ENCODE measurements around the gene ARNT2. TPM values are rescaled to one million over a fixed set of nuclear protein-coding genes. Genes with fewer than 3 reads are reported as not detected.

ARNT2 gene
- total RNA-seq, 1 donor from 2014 or later: 8.1 TPM

GRCh38 chr15:80635953-80636352 is 231.8 kb downstream of the ARNT2 start:
- intact Hi-C loops (cut with DNase I): no loop called here
- H3K36me3 ChIP-seq: no peaks in the 10 kb centered on the region
- H3K27me3 ChIP-seq: no peaks in the 10 kb centered on the region
- H3K4me3 ChIP-seq: no peak overlapping the region
- DNase-seq (ENCODE audit: extremely low spot score in 2 of 2): peak in 1 of 2 donors; percentile 82
- no peak overlapping the region for H3K27ac ChIP-seq
- H3K9me3 ChIP-seq: no peaks in the 10 kb centered on the region
- TF ChIP-seq, protein P1, sequence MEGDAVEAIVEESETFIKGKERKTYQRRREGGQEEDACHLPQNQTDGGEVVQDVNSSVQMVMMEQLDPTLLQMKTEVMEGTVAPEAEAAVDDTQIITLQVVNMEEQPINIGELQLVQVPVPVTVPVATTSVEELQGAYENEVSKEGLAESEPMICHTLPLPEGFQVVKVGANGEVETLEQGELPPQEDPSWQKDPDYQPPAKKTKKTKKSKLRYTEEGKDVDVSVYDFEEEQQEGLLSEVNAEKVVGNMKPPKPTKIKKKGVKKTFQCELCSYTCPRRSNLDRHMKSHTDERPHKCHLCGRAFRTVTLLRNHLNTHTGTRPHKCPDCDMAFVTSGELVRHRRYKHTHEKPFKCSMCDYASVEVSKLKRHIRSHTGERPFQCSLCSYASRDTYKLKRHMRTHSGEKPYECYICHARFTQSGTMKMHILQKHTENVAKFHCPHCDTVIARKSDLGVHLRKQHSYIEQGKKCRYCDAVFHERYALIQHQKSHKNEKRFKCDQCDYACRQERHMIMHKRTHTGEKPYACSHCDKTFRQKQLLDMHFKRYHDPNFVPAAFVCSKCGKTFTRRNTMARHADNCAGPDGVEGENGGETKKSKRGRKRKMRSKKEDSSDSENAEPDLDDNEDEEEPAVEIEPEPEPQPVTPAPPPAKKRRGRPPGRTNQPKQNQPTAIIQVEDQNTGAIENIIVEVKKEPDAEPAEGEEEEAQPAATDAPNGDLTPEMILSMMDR (IDR thresholded peaks at IDR 0.05): no peak
- TF ChIP-seq POLR2AphosphoS5 (IDR thresholded peaks at IDR 0.05; ENCODE audit: insufficient read depth in 1 of 2, low read depth in 1 of 2) (no peak), POLR2A (IDR thresholded peaks at IDR 0.05) (no peak)
- no peaks in the 10 kb centered on the region for H3K4me1 ChIP-seq

GRCh38 chr15:80636675-80637074 is 232.5 kb downstream of the ARNT2 start:
- TF ChIP-seq, protein P1 (IDR thresholded peaks at IDR 0.05): no peak
- TF ChIP-seq POLR2A (IDR thresholded peaks at IDR 0.05): no peak
- no peak for TF ChIP-seq POLR2AphosphoS5 (IDR thresholded peaks at IDR 0.05; ENCODE audit: insufficient read depth in 1 of 2, low read depth in 1 of 2)
- no peaks in the 10 kb centered on the region for H3K4me1 ChIP-seq
- intact Hi-C loops (cut with DNase I): no loop called here
- DNase-seq (ENCODE audit: extremely low spot score in 2 of 2): peak; percentile 19 to 79
- H3K27ac ChIP-seq: no peak overlapping the region
- no peaks in the 10 kb centered on the region for H3K36me3 ChIP-seq
- no peaks in the 10 kb centered on the region for H3K9me3 ChIP-seq
- no peaks in the 10 kb centered on the region for H3K27me3 ChIP-seq
- no peak overlapping the region for H3K4me3 ChIP-seq

GRCh38 chr15:80637747-80638146 is 233.6 kb downstream of the ARNT2 start:
- intact Hi-C loops (cut with DNase I): no loop called here
- no peak for DNase-seq (ENCODE audit: extremely low spot score in 2 of 2)
- no peaks in the 10 kb centered on the region for H3K36me3 ChIP-seq
- H3K4me3 ChIP-seq: no peak overlapping the region
- no peaks in the 10 kb centered on the region for H3K27me3 ChIP-seq
- H3K27ac ChIP-seq: no peak overlapping the region
- H3K4me1 ChIP-seq: no peaks in the 10 kb centered on the region
- no peaks in the 10 kb centered on the region for H3K9me3 ChIP-seq
- TF ChIP-seq POLR2A (IDR thresholded peaks at IDR 0.05): no peak
- TF ChIP-seq, protein P1 (IDR thresholded peaks at IDR 0.05): no peak
- TF ChIP-seq POLR2AphosphoS5 (IDR thresholded peaks at IDR 0.05; ENCODE audit: insufficient read depth in 1 of 2, low read depth in 1 of 2): no peak

GRCh38 chr15:80638553-80639167 is 234.5 kb downstream of the ARNT2 start:
- Histone ChIP-seq H3K4me1 (no peaks in the 10 kb centered on the region), H3K27me3 (no peaks in the 10 kb centered on the region), H3K36me3 (no peaks in the 10 kb centered on the region), H3K27ac (no peak overlapping the region), H3K4me3 (no peak overlapping the region), H3K9me3 (no peaks in the 10 kb centered on the region)
- TF ChIP-seq POLR2AphosphoS5 (IDR thresholded peaks at IDR 0.05; ENCODE audit: insufficient read depth in 1 of 2, low read depth in 1 of 2) (no peak), POLR2A (IDR thresholded peaks at IDR 0.05) (no peak)
- TF ChIP-seq, protein P1 (IDR thresholded peaks at IDR 0.05): no peak
- peak; percentile 40 to 64 for DNase-seq (ENCODE audit: extremely low spot score in 2 of 2)
- intact Hi-C loops (cut with DNase I): no loop called here

DNA sequence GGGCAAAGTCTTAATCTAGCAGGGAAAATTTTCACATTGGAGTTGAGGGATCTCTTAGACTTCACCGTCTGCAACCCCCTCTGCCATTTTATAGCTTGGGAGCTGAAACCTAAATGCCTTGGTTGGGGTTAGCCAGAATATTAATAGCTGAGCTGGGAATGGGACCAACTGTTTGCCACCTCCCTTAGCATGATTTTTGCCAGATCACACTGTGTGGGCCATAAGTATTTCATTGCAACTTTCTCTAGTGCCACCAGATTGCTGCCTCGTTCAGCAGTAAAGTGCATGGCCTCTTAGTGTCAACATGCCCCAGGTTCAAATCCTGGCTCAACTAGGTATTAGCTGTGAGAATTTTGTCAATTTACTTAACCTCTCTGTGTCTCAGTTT is 235.0 kb downstream of the ARNT2 start:
- intact Hi-C loops (cut with DNase I): no loop called here
- no peaks in the 10 kb centered on the region for H3K27me3 ChIP-seq
- H3K27ac ChIP-seq: no peak overlapping the region
- no peaks in the 10 kb centered on the region for H3K4me1 ChIP-seq
- TF ChIP-seq POLR2AphosphoS5 (IDR thresholded peaks at IDR 0.05; ENCODE audit: insufficient read depth in 1 of 2, low read depth in 1 of 2) (no peak), POLR2A (IDR thresholded peaks at IDR 0.05) (no peak)
- TF ChIP-seq, protein P1 (IDR thresholded peaks at IDR 0.05): no peak
- no peak overlapping the region for H3K4me3 ChIP-seq
- peak; percentile 9 to 13 for DNase-seq (ENCODE audit: extremely low spot score in 2 of 2)
- no peaks in the 10 kb centered on the region for H3K36me3 ChIP-seq
- no peaks in the 10 kb centered on the region for H3K9me3 ChIP-seq

Data from vagina (tissue), 2 donors.